ENCODE data around the gene EFNA1. TPM values are rescaled to one million over a fixed set of nuclear protein-coding genes. Genes with fewer than 3 reads are reported as not detected.

The EFNA1 gene
- total RNA-seq, 3 donors from 2014 or later (not counting 1 experiment from before 2014, with no cell fraction given) = 1.5 to 1.9 (median 1.9) TPM

GRCh38 chr1:155169541-155169940, 41.9 kb downstream of the EFNA1 start:
- H3K9me3 Mint-ChIP-seq = no peaks in the 10 kb centered on the region
- no peak overlapping the region for H3K27ac Mint-ChIP-seq
- Histone ChIP-seq H3K4me3 (ENCODE audit: low read length) (no peak overlapping the region), H3K27me3 (ENCODE audit: control insufficient read depth, insufficient read depth, low read length) (peaks cover 2% of the 10 kb centered on the region), H3K4me1 (ENCODE audit: control insufficient read depth, insufficient read depth, low read length) (peaks cover 37% of the 10 kb centered on the region), H3K9me3 (ENCODE audit: control insufficient read depth, insufficient read depth, low read length) (no peaks in the 10 kb centered on the region), H3K27ac (ENCODE audit: low read length) (no peak overlapping the region), H3K36me3 (ENCODE audit: control insufficient read depth, insufficient read depth, low read length) (peaks cover 14% of the 10 kb centered on the region)
- H3K4me1 Mint-ChIP-seq = peaks cover 18 to 39% of the 10 kb centered on the region in 2 donors
- DNase-seq (no peak), ATAC-seq (no peak)
- peaks cover 0 to 11% of the 10 kb centered on the region in 2 donors for H3K27me3 Mint-ChIP-seq (ENCODE audit: low read depth in 2 of 2)
- no peaks in the 10 kb centered on the region for H3K36me3 Mint-ChIP-seq
- TF ChIP-seq CTCF (IDR thresholded peaks at IDR 0.05) = no peak
- 78% methylated on average over 4 of the region's 5 CpGs for WGBS (ENCODE audit: insufficient coverage)
- intact Hi-C loops (cut with micrococcal nuclease) = loop anchor here (5.0 kb wide), 1 partner anchor 42 kb away; the partner anchor contains the start of gene EFNA1
- no peak overlapping the region for H3K4me3 Mint-ChIP-seq

- intact Hi-C loops (cut with micrococcal nuclease) = no loop called here
- Histone ChIP-seq H3K36me3 (ENCODE audit: control insufficient read depth, insufficient read depth, low read length) (peaks cover 14% of the 10 kb centered on the region), H3K4me3 (ENCODE audit: low read length) (no peak overlapping the region), H3K4me1 (ENCODE audit: control insufficient read depth, insufficient read depth, low read length) (peaks cover 41% of the 10 kb centered on the region), H3K9me3 (ENCODE audit: control insufficient read depth, insufficient read depth, low read length) (no peaks in the 10 kb centered on the region), H3K27ac (ENCODE audit: low read length) (no peak overlapping the region), H3K27me3 (ENCODE audit: control insufficient read depth, insufficient read depth, low read length) (peaks cover 2% of the 10 kb centered on the region)
- no CpG with 5 or more reads among the region's 2 CpGs for WGBS (ENCODE audit: insufficient coverage)
- Mint-ChIP-seq H3K9me3 (no peaks in the 10 kb centered on the region), H3K4me1 (peaks cover 18 to 44% of the 10 kb centered on the region in 2 donors), H3K36me3 (no peaks in the 10 kb centered on the region), H3K27me3 (ENCODE audit: low read depth in 2 of 2) (peaks cover 0 to 11% of the 10 kb centered on the region in 2 donors), H3K4me3 (peak overlapping the region; percentile 37), H3K27ac (peak overlapping the region in 1 of 2 donors; percentile 33)
- ATAC-seq (no peak), DNase-seq (no peak)
- TF ChIP-seq CTCF (IDR thresholded peaks at IDR 0.05) = no peak
Measured at GRCh38 chr1:155170101-155170785, 42.6 kb downstream of the EFNA1 start.

- intact Hi-C loops (cut with micrococcal nuclease) = no loop called here
- ATAC-seq (no peak), DNase-seq (no peak)
- H3K9me3 Mint-ChIP-seq = no peaks in the 10 kb centered on the region
- no peaks in the 10 kb centered on the region for H3K36me3 Mint-ChIP-seq
- Histone ChIP-seq H3K9me3 (ENCODE audit: control insufficient read depth, insufficient read depth, low read length) (no peaks in the 10 kb centered on the region), H3K4me1 (ENCODE audit: control insufficient read depth, insufficient read depth, low read length) (peaks cover 41% of the 10 kb centered on the region), H3K27me3 (ENCODE audit: control insufficient read depth, insufficient read depth, low read length) (peaks cover 2% of the 10 kb centered on the region), H3K27ac (ENCODE audit: low read length) (no peak overlapping the region), H3K36me3 (ENCODE audit: control insufficient read depth, insufficient read depth, low read length) (peaks cover 14% of the 10 kb centered on the region), H3K4me3 (ENCODE audit: low read length) (no peak overlapping the region)
- H3K27me3 Mint-ChIP-seq (ENCODE audit: low read depth in 2 of 2) = peaks cover 0 to 11% of the 10 kb centered on the region in 2 donors
- peaks cover 18 to 44% of the 10 kb centered on the region in 2 donors for H3K4me1 Mint-ChIP-seq
- H3K4me3 Mint-ChIP-seq = peak overlapping the region; percentile 17
- 98% methylated on average over 7 of the region's 7 CpGs for WGBS (ENCODE audit: insufficient coverage)
- no peak for TF ChIP-seq CTCF (IDR thresholded peaks at IDR 0.05)
- peak overlapping the region in 1 of 2 donors; percentile 20 for H3K27ac Mint-ChIP-seq
Measured at GRCh38 chr1:155170806-155171205, 43.1 kb downstream of the EFNA1 start.

Measured in natural killer cell (primary cell).